GM19239 (cell line): ENCODE results near the gene TTC28.
"Not testable (repeated sequence)": the region's sequence is repeated elsewhere in the genome, so short reads cannot be mapped to it uniquely, and the experiment has no call there.

Experiments
- DNase-seq: peaks from one replicate; pipeline ENCODE4 v3.0.0; 2011; ENCODE audit warnings: low spot score; ENCODE audit not compliant: insufficient read length
- FAIRE-seq: peaks from 2 replicates; lab custom pipeline; 2011; peaks lifted over from hg19 to GRCh38; lab: Jason Lieb, UNC

TTC28 gene

GRCh38 chr22:28394513-28395110, 285.0 kb downstream of the TTC28 start:
- no peak for FAIRE-seq

GRCh38 chr22:28381429-28382167, 298.0 kb downstream of the TTC28 start:
- DNase-seq (no peak), FAIRE-seq (no peak)

More at GRCh38 chr22:28394513-28395110, 285.0 kb downstream of the TTC28 start:
- DNase-seq: no peak

GRCh38 chr22:28379951-28380350, 299.7 kb downstream of the TTC28 start:
- no peak for FAIRE-seq
- DNase-seq: no peak

- FAIRE-seq: no peak
Measured at GRCh38 chr22:28379075-28379779, 300.4 kb downstream of the TTC28 start.

GRCh38 chr22:28375761-28376534, 303.7 kb downstream of the TTC28 start:
- no peak for FAIRE-seq
- no peak for DNase-seq

More at GRCh38 chr22:28379075-28379779, 300.4 kb downstream of the TTC28 start:
- no peak for DNase-seq

GRCh38 chr22:28373831-28374230, 305.8 kb downstream of the TTC28 start:
- DNase-seq (no peak), FAIRE-seq (no peak)

GRCh38 chr22:28369854-28370253, 309.8 kb downstream of the TTC28 start:
- FAIRE-seq (no peak), DNase-seq (no peak)

GRCh38 chr22:28366856-28367255, 312.8 kb downstream of the TTC28 start:
- FAIRE-seq: no peak
- no peak for DNase-seq

GRCh38 chr22:28365371-28365770, 314.3 kb downstream of the TTC28 start:
- no peak for DNase-seq
- FAIRE-seq: no peak

- not testable (repeated sequence) for FAIRE-seq, DNase-seq
Measured at GRCh38 chr22:28364105-28364504, 315.5 kb downstream of the TTC28 start.

- no peak for FAIRE-seq
- no peak for DNase-seq
Measured at GRCh38 chr22:28360939-28361338, 318.7 kb downstream of the TTC28 start.

- FAIRE-seq (no peak), DNase-seq (no peak)
Measured at GRCh38 chr22:28358312-28358711, 321.3 kb downstream of the TTC28 start.

GRCh38 chr22:28357193-28357592, 322.4 kb downstream of the TTC28 start:
- no peak for DNase-seq
- no peak for FAIRE-seq

- no peak for DNase-seq
- FAIRE-seq: no peak
Measured at GRCh38 chr22:28351476-28351875, 328.2 kb downstream of the TTC28 start.

- FAIRE-seq: no peak
- DNase-seq: no peak
Measured at GRCh38 chr22:28348613-28349609, 330.7 kb downstream of the TTC28 start.

- FAIRE-seq: no peak
- DNase-seq: no peak
Measured at GRCh38 chr22:28346308-28346707, 333.3 kb downstream of the TTC28 start.

- DNase-seq (no peak), FAIRE-seq (no peak)
Measured at GRCh38 chr22:28344918-28345703, 334.5 kb downstream of the TTC28 start.

- no peak for FAIRE-seq
- DNase-seq: no peak
Measured at GRCh38 chr22:28341001-28341400, 338.6 kb downstream of the TTC28 start.
